ENCODE results near the gene SLC9A9. TPM values are rescaled to one million over a fixed set of nuclear protein-coding genes. Genes with fewer than 3 reads are reported as not detected.

The SLC9A9 gene
- total RNA-seq, 1 donor from 2014 or later = 9.3 TPM

- intact Hi-C loops (cut with DNase I) = no loop called here
- DNase-seq (ENCODE audit: missing footprints) (no peak), ATAC-seq (no peak)
Measured at GRCh38 chr3:143429628-143430514, 418.4 kb downstream of the SLC9A9 start.

- DNase-seq (ENCODE audit: missing footprints) (no peak), ATAC-seq (no peak)
- intact Hi-C loops (cut with DNase I) = no loop called here
Measured at GRCh38 chr3:143428294-143428693, 420.0 kb downstream of the SLC9A9 start.

GRCh38 chr3:143427631-143428030 is 420.6 kb downstream of the SLC9A9 start:
- intact Hi-C loops (cut with DNase I) = no loop called here
- no peak for ATAC-seq
- no peak for DNase-seq (ENCODE audit: missing footprints)

GRCh38 chr3:143424874-143425273 is 423.4 kb downstream of the SLC9A9 start:
- no peak for DNase-seq (ENCODE audit: missing footprints)
- ATAC-seq = no peak
- intact Hi-C loops (cut with DNase I) = no loop called here

- ATAC-seq (no peak), DNase-seq (ENCODE audit: missing footprints) (no peak)
- intact Hi-C loops (cut with DNase I) = no loop called here
Measured at GRCh38 chr3:143421556-143421955, 426.7 kb downstream of the SLC9A9 start.

- intact Hi-C loops (cut with DNase I) = no loop called here
- no peak for ATAC-seq
- DNase-seq (ENCODE audit: missing footprints) = no peak
Measured at GRCh38 chr3:143419611-143420010, 428.7 kb downstream of the SLC9A9 start.

- ATAC-seq = no peak
- DNase-seq (ENCODE audit: missing footprints) = no peak
- intact Hi-C loops (cut with DNase I) = no loop called here
Measured at GRCh38 chr3:143418391-143418790, 429.9 kb downstream of the SLC9A9 start.

GRCh38 chr3:143416229-143416628 is 432.0 kb downstream of the SLC9A9 start:
- ATAC-seq = no peak

GRCh38 chr3:143414571-143415253 is 433.6 kb downstream of the SLC9A9 start:
- intact Hi-C loops (cut with DNase I) = no loop called here
- ATAC-seq = no peak
- DNase-seq (ENCODE audit: missing footprints) = no peak

More at GRCh38 chr3:143416229-143416628, 432.0 kb downstream of the SLC9A9 start:
- intact Hi-C loops (cut with DNase I) = no loop called here
- DNase-seq (ENCODE audit: missing footprints) = no peak

GRCh38 chr3:143413372-143413771 is 434.9 kb downstream of the SLC9A9 start:
- no peak for ATAC-seq

GRCh38 chr3:143412084-143412483 is 436.2 kb downstream of the SLC9A9 start:
- DNase-seq (ENCODE audit: missing footprints) (no peak), ATAC-seq (no peak)
- intact Hi-C loops (cut with DNase I) = no loop called here

More at GRCh38 chr3:143413372-143413771, 434.9 kb downstream of the SLC9A9 start:
- DNase-seq (ENCODE audit: missing footprints) = no peak
- intact Hi-C loops (cut with DNase I) = no loop called here

- DNase-seq (ENCODE audit: missing footprints) (no peak), ATAC-seq (no peak)
- intact Hi-C loops (cut with DNase I) = no loop called here
Measured at GRCh38 chr3:143410259-143410658, 438.0 kb downstream of the SLC9A9 start.

GRCh38 chr3:143408771-143409170 is 439.5 kb downstream of the SLC9A9 start:
- intact Hi-C loops (cut with DNase I) = no loop called here
- no peak for ATAC-seq

GRCh38 chr3:143402602-143403001 is 445.7 kb downstream of the SLC9A9 start:
- intact Hi-C loops (cut with DNase I) = no loop called here
- DNase-seq (ENCODE audit: missing footprints) (no peak), ATAC-seq (no peak)

More at GRCh38 chr3:143408771-143409170, 439.5 kb downstream of the SLC9A9 start:
- no peak for DNase-seq (ENCODE audit: missing footprints)

GRCh38 chr3:143396790-143397189 is 451.5 kb downstream of the SLC9A9 start:
- intact Hi-C loops (cut with DNase I) = no loop called here
- ATAC-seq = no peak

GRCh38 chr3:143389388-143389787 is 458.9 kb downstream of the SLC9A9 start:
- ATAC-seq (no peak), DNase-seq (ENCODE audit: missing footprints) (no peak)
- intact Hi-C loops (cut with DNase I) = no loop called here

More at GRCh38 chr3:143396790-143397189, 451.5 kb downstream of the SLC9A9 start:
- no peak for DNase-seq (ENCODE audit: missing footprints)

GRCh38 chr3:143387425-143387824 is 460.8 kb downstream of the SLC9A9 start:
- intact Hi-C loops (cut with DNase I) = no loop called here
- DNase-seq (ENCODE audit: missing footprints) (no peak), ATAC-seq (no peak)

- ATAC-seq = no peak
- intact Hi-C loops (cut with DNase I) = no loop called here
Measured at GRCh38 chr3:143384076-143384475, 464.2 kb downstream of the SLC9A9 start.

GRCh38 chr3:143383421-143383820 is 464.8 kb downstream of the SLC9A9 start:
- intact Hi-C loops (cut with DNase I) = no loop called here
- ATAC-seq (no peak), DNase-seq (ENCODE audit: missing footprints) (no peak)

More at GRCh38 chr3:143384076-143384475, 464.2 kb downstream of the SLC9A9 start:
- no peak for DNase-seq (ENCODE audit: missing footprints)

GRCh38 chr3:143382816-143383215 is 465.5 kb downstream of the SLC9A9 start:
- ATAC-seq = no peak
- intact Hi-C loops (cut with DNase I) = no loop called here
- DNase-seq (ENCODE audit: missing footprints) = no peak
